Measurements from ENCODE around the gene CDV3. TPM values are rescaled to one million over a fixed set of nuclear protein-coding genes. Genes with fewer than 3 reads are reported as not detected.

CDV3 gene
- total RNA-seq, 2 experiments from 2014 or later = 204 to 221 TPM

DNA sequence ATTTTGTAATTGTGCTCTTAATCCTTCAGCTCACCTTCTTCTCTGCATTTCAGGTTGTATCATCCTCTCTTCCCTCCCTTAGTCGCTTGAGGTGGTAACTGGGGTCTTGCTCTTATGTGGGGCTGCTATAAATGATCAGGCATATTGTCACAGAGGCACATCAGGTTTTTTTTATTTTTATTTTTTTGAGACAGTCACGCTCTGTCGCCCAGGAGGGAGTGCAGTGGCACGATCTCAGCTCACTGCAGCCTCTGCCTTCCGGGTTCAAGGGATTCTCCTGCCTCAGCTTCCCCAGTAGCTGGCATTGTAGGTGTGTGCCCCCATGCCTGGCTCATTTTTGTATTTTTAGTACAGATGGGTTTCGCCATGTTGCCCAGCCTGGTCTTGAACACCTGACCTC lies 9.9 kb downstream of the CDV3 start:
- ChIA-PET CTCF (interaction anchor here (0.6 to 1.7 kb wide), 3 partner anchors 10 to 105 kb away, joined by 3 to 5 read pairs (median 3); partner anchors contain the start of gene CDV3), POLR2A (interaction anchor here (1.8 kb wide), 1 partner anchor 10 kb away, joined by 4 read pairs; the partner anchor contains the start of gene CDV3)
- intact Hi-C loops (cut with DNase I, micrococcal nuclease) = loop anchor here in 1 of 2 experiments (10.0 kb wide), 1 partner anchor 61 kb away; no protein-coding TSS in a partner anchor
- no peaks in the 10 kb centered on the region for H3K27me3 Mint-ChIP-seq
- H3K36me3 Mint-ChIP-seq (ENCODE audit: low read depth) = peaks cover 73% of the 10 kb centered on the region
- peaks cover 46% of the 10 kb centered on the region for H3K4me1 Mint-ChIP-seq
- peak overlapping the region; percentile 77 for H3K27ac Mint-ChIP-seq
- H3K9me3 Mint-ChIP-seq (ENCODE audit: low read depth) = no peaks in the 10 kb centered on the region
- no peak for DNase-seq
- no peak for ATAC-seq
- no peak overlapping the region for H3K4me3 Mint-ChIP-seq

DNA sequence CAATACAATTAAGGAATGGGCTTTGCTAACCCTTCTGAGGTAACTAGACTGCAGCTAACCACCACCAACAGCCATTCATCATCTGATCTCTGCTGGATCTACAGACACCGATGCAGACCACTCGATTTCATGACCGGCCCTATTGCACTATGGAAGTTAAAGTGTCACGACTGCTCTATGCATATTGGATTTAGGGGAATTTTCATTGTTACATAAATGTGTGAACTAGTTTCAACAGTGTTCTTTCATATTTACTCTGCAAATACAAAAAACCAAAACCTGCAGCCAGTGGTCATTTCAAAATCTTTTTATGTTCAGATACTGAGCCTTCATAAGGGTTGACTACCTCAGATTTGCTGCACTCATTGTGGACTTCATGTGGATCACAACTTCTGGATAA lies 14.5 kb downstream of the CDV3 start:
- intact Hi-C loops (cut with DNase I, micrococcal nuclease) = loop anchor here in 1 of 2 experiments (10.0 kb wide), 1 partner anchor 57 kb away; no protein-coding TSS in a partner anchor
- ATAC-seq (peak; percentile 25), DNase-seq (no peak)
- Mint-ChIP-seq H3K27me3 (no peaks in the 10 kb centered on the region), H3K9me3 (ENCODE audit: low read depth) (no peaks in the 10 kb centered on the region), H3K36me3 (ENCODE audit: low read depth) (peaks cover 53% of the 10 kb centered on the region), H3K27ac (peak overlapping the region; percentile 14), H3K4me1 (peaks cover 30% of the 10 kb centered on the region), H3K4me3 (no peak overlapping the region)
- POLR2A ChIA-PET = interaction anchor here (1.1 to 1.2 kb wide), 2 partner anchors 10 to 12 kb away, joined by 3 read pairs; no protein-coding TSS in a partner anchor
- CTCF ChIA-PET = interaction anchor here (1.0 to 2.5 kb wide), 3 partner anchors 10 to 99 kb away, joined by 3 to 11 read pairs (median 3); no protein-coding TSS in a partner anchor

DNA sequence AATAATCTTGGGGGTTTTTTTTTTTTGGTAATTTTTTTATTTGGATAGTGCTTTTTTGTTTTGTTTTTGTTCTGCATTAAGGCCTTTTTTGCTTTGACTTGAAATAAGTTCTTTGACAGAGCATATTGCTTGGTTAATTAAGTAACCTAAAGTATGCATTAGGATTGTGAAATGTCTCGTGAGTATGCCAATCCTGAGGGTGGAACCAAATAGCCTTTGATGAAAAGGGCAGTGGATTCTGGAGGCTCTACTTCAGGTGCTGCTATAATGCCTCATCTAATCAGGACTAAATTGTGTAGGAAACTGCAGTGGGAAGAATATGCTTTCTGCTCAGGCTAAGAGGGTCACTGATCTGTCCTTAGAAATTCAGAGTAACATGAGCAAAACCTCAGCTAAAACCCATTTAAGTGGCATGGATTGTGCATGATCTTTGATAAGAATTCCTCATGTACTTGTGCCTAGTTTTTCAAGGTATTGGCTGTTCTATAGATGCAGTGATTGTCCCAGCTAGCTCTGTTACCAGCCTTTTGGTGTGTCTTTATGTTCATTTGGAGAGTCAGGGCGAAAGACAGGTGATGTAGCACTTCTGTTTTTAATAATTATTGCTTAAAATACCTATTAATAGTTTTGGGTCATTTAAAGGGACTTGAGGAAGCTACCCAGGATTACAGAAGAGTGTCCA lies 15.4 kb downstream of the CDV3 start:
- H3K9me3 Mint-ChIP-seq (ENCODE audit: low read depth) = no peaks in the 10 kb centered on the region
- DNase-seq = no peak
- H3K36me3 Mint-ChIP-seq (ENCODE audit: low read depth) = peaks cover 45% of the 10 kb centered on the region
- CTCF ChIA-PET = interaction anchor here (1.5 to 2.5 kb wide), 2 partner anchors 9 to 11 kb away, joined by 3 to 11 read pairs; no protein-coding TSS in a partner anchor
- no peak overlapping the region for H3K27ac Mint-ChIP-seq
- no peak overlapping the region for H3K4me3 Mint-ChIP-seq
- intact Hi-C loops (cut with DNase I, micrococcal nuclease) = loop anchor here in 1 of 2 experiments (10.0 kb wide), 1 partner anchor 56 kb away; no protein-coding TSS in a partner anchor
- H3K27me3 Mint-ChIP-seq = no peaks in the 10 kb centered on the region
- H3K4me1 Mint-ChIP-seq = peaks cover 30% of the 10 kb centered on the region
- ATAC-seq = no peak
- POLR2A ChIA-PET = no interaction called here

DNA sequence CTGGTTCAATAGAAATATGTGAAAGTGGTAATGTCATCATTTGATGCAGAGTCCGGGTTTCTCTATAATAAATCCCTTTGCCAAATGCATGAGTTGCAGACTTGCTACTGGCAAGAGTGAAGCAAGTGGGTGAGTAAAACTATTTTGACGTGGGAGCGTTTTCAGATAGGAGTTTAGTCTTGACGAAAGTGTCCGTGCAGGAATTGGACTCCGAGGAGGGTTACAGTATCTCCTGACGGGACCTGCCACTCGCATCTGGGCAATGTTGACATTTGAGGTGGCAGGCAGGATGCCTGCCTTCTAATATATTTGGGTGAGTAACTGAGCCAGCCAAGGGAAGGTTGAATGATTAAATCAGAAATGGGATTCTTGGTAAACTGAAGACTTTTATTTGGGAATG lies 16.0 kb downstream of the CDV3 start:
- no peak for ATAC-seq
- DNase-seq = no peak
- Mint-ChIP-seq H3K27ac (peak overlapping the region; percentile 63), H3K4me3 (no peak overlapping the region), H3K4me1 (peaks cover 30% of the 10 kb centered on the region), H3K36me3 (ENCODE audit: low read depth) (peaks cover 44% of the 10 kb centered on the region), H3K27me3 (no peaks in the 10 kb centered on the region), H3K9me3 (ENCODE audit: low read depth) (no peaks in the 10 kb centered on the region)
- CTCF ChIA-PET = no interaction called here
- intact Hi-C loops (cut with DNase I, micrococcal nuclease) = loop anchor here in 1 of 2 experiments (10.0 kb wide), 1 partner anchor 55 kb away; no protein-coding TSS in a partner anchor
- POLR2A ChIA-PET = no interaction called here

DNA sequence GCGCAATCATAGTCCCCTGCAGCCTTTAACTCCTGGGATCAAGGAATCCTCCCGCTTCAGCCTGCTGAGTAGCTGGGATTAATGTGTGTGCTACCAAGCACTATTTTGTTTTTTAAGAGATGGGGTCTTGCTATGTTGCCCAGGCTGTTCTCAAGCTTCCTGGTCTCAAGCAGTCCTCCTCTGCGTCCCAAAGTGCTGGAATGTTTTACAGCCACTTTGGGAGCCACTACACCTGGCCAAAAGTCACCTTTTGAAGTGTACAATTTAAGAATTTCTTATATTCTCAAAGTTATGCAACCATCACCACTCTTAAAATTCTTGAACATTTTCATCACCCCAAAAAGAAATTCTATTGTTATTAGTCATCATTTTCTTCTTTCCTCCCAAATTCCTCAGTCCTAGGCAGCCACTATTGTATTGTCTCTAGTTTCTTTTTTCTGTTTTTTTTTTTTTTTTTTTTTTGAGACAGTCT lies 17.8 kb downstream of the CDV3 start:
- H3K9me3 Mint-ChIP-seq (ENCODE audit: low read depth) = no peaks in the 10 kb centered on the region
- DNase-seq (no peak), ATAC-seq (no peak)
- peaks cover 33% of the 10 kb centered on the region for H3K36me3 Mint-ChIP-seq (ENCODE audit: low read depth)
- no peak overlapping the region for H3K27ac Mint-ChIP-seq
- CTCF ChIA-PET = interaction anchor here (0.6 to 0.8 kb wide), 2 partner anchors 13 to 100 kb away, joined by 3 to 5 read pairs; no protein-coding TSS in a partner anchor
- intact Hi-C loops (cut with DNase I, micrococcal nuclease) = no loop called here
- H3K4me1 Mint-ChIP-seq = peaks cover 38% of the 10 kb centered on the region
- POLR2A ChIA-PET = no interaction called here
- H3K4me3 Mint-ChIP-seq = no peak overlapping the region
- H3K27me3 Mint-ChIP-seq = no peaks in the 10 kb centered on the region

DNA sequence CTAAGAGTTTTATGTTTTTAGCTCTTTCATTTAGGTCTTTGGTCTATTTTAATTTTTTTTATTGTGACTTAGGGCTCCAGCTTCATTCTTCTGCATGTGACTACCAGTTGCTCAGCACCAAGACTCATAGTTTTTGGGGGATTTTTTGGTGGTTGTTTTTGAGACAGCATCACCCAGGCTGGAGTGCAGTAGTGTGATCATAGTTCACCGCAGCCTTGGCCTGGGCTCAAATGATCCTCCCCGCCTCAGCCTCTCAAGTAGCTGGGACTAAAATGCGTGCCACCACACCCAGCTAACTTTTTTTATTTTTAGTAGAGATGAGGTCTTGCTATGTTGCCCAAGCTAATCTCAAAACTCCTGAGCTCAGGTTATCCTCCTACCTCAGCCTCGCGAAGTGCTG lies 19.4 kb downstream of the CDV3 start:
- ATAC-seq (peak; percentile 17), DNase-seq (no peak)
- intact Hi-C loops (cut with DNase I, micrococcal nuclease) = loop anchor here in 1 of 2 experiments (2.0 kb wide), 1 partner anchor 18 kb away; no protein-coding TSS in a partner anchor
- no peaks in the 10 kb centered on the region for H3K27me3 Mint-ChIP-seq
- peaks cover 37% of the 10 kb centered on the region for H3K4me1 Mint-ChIP-seq
- ChIA-PET CTCF (interaction anchor here (0.8 to 0.9 kb wide), 2 partner anchors 14 to 102 kb away, joined by 3 to 4 read pairs; no protein-coding TSS in a partner anchor), POLR2A (no interaction called here)
- no peak overlapping the region for H3K4me3 Mint-ChIP-seq
- H3K9me3 Mint-ChIP-seq (ENCODE audit: low read depth) = no peaks in the 10 kb centered on the region
- H3K27ac Mint-ChIP-seq = no peak overlapping the region
- peaks cover 26% of the 10 kb centered on the region for H3K36me3 Mint-ChIP-seq (ENCODE audit: low read depth)

DNA sequence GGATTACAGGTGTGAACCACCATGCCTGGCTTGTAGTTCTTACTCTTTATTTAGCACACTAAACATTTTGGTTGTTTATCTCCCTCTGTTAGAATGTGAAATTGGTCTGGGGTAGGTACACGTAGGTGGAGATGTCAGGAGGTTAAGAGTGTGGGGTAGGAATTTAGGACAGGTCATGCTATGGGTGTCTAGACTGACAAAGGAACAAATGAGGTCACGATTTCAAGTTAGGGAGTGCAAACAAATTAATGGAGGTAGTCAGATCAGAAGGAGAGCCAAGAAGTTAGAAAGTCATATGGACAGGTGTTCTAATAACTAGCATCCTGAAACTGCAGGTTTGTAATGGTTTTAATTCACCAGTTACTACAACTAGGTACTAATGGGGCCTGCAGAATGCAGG lies 19.8 kb downstream of the CDV3 start:
- ChIA-PET POLR2A (no interaction called here), CTCF (interaction anchor here (0.9 kb wide), 1 partner anchor 15 kb away, joined by 4 read pairs; no protein-coding TSS in a partner anchor)
- H3K4me1 Mint-ChIP-seq = peaks cover 33% of the 10 kb centered on the region
- ATAC-seq (no peak), DNase-seq (no peak)
- peaks cover 24% of the 10 kb centered on the region for H3K36me3 Mint-ChIP-seq (ENCODE audit: low read depth)
- H3K4me3 Mint-ChIP-seq = no peak overlapping the region
- H3K9me3 Mint-ChIP-seq (ENCODE audit: low read depth) = no peaks in the 10 kb centered on the region
- H3K27ac Mint-ChIP-seq = peak overlapping the region; percentile 38
- intact Hi-C loops (cut with DNase I, micrococcal nuclease) = loop anchor here in 1 of 2 experiments (2.0 kb wide), 1 partner anchor 18 kb away; no protein-coding TSS in a partner anchor
- no peaks in the 10 kb centered on the region for H3K27me3 Mint-ChIP-seq

DNA sequence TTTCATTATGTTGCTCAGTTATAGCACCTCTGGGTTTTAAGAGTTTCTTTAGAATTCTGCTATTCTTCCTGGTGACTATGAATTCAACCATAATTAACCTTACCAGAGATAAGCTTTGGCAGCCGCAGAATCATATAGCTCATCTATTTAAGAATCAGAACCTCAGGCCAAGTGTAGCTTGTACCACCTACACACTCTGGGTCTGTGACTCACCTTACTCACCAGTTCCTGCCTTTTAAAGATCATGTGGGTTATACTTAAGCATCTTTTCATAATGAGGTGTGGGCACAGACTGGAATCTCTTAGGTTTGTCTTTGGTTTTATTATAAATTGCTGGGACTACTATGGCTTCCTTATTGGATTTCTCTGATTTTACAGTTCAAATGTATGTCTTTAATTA lies 21.9 kb downstream of the CDV3 start:
- peak; percentile 58 for DNase-seq

DNA sequence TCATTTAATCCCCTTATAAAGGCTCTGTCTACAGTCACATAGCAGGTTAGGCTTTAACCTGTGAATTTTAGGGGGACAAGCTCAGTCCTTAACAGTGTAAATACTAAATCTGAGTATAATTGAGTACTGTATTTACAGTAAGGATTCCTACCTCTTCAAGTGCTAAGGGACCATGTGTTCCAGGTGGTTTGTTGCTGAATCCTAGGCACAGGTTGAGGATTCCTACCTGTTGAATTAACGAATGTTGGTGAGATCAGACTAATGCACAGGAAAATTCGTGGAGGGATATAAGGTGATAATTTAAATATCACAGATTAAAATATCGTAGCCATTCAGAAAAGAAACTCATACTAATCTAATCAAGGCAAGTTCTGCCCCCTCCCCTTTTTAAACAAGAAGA lies 24.9 kb downstream of the CDV3 start:
- Mint-ChIP-seq H3K27ac (no peak overlapping the region), H3K9me3 (ENCODE audit: low read depth) (no peaks in the 10 kb centered on the region), H3K36me3 (ENCODE audit: low read depth) (peaks cover 26% of the 10 kb centered on the region), H3K27me3 (no peaks in the 10 kb centered on the region), H3K4me1 (peaks cover 22% of the 10 kb centered on the region), H3K4me3 (no peak overlapping the region)
- POLR2A ChIA-PET = no interaction called here
- CTCF ChIA-PET = no interaction called here
- intact Hi-C loops (cut with DNase I, micrococcal nuclease) = no loop called here
- no peak for DNase-seq
- ATAC-seq = no peak

More for the DNA sequence above, 21.9 kb downstream of the CDV3 start:
- Mint-ChIP-seq H3K27me3 (no peaks in the 10 kb centered on the region), H3K36me3 (ENCODE audit: low read depth) (peaks cover 9% of the 10 kb centered on the region), H3K4me1 (peaks cover 32% of the 10 kb centered on the region), H3K9me3 (ENCODE audit: low read depth) (no peaks in the 10 kb centered on the region), H3K4me3 (no peak overlapping the region), H3K27ac (peak overlapping the region; percentile 24)
- peak; percentile 95 for ATAC-seq
- intact Hi-C loops (cut with DNase I, micrococcal nuclease) = no loop called here
- ChIA-PET POLR2A (interaction anchor here (0.6 to 1.8 kb wide), 5 partner anchors 9 to 170 kb away, joined by 3 to 24 read pairs (median 3); partner anchors contain the start of gene CDV3), CTCF (interaction anchor here (0.6 to 1.7 kb wide), 7 partner anchors 10 to 869 kb away, joined by 3 to 8 read pairs (median 3); no protein-coding TSS in a partner anchor)

DNA sequence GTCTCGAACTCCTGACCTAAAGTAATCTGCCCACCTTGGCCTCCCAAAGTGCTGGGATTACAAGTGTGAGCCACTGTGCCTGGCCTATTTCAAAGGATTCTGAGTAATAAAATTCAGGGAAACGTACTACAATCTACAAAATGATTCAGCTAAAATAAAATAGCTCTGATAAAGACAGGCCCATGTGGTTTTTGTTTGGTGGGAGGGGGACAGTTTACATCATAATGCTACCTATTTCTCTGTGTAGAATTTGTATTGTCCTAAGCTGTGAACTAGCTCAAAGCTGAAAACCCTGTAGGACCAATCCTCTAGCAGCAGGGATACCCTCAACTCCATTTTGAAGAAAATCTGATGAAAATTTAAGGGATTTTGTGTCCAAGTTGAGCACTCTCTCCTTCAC lies 25.8 kb downstream of the CDV3 start:
- no peaks in the 10 kb centered on the region for H3K9me3 Mint-ChIP-seq (ENCODE audit: low read depth)
- H3K27me3 Mint-ChIP-seq = no peaks in the 10 kb centered on the region
- H3K36me3 Mint-ChIP-seq (ENCODE audit: low read depth) = peaks cover 28% of the 10 kb centered on the region
- peaks cover 22% of the 10 kb centered on the region for H3K4me1 Mint-ChIP-seq
- ATAC-seq = no peak
- no peak for DNase-seq
- intact Hi-C loops (cut with DNase I, micrococcal nuclease) = no loop called here
- ChIA-PET CTCF (no interaction called here), POLR2A (interaction anchor here (1.1 kb wide), 1 partner anchor 91 kb away, joined by 3 read pairs; no protein-coding TSS in a partner anchor)
- H3K4me3 Mint-ChIP-seq = no peak overlapping the region
- no peak overlapping the region for H3K27ac Mint-ChIP-seq

DNA sequence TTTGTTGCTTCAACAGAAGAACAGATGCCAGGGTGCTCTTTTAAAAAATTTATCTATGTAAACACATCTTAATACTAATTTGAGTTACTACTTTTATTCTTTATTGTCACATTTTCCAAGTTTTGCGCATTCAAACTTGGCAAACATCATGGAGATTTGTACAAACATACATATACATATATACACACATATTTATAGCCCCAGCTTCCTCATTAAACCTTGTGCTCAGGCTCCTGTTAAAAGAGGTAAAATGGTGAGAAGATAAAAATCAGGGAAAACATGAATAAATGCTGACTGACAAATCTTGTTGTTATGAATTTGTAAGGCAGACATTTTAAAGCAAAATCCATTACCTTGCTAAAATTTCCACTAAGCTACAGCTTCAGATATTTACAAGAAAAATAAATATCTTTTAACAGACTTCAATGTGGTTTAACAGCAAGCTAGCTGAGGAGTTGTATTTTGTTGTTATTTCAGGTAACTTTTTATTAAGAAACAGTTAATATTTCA lies 27.1 kb downstream of the CDV3 start:
- Mint-ChIP-seq H3K27me3 (no peaks in the 10 kb centered on the region), H3K4me3 (no peak overlapping the region), H3K4me1 (peaks cover 12% of the 10 kb centered on the region), H3K9me3 (ENCODE audit: low read depth) (no peaks in the 10 kb centered on the region), H3K27ac (no peak overlapping the region), H3K36me3 (ENCODE audit: low read depth) (peaks cover 31% of the 10 kb centered on the region)
- ChIA-PET POLR2A (interaction anchor here (0.6 to 1.1 kb wide), 2 partner anchors 44 to 112 kb away, joined by 3 read pairs; no protein-coding TSS in a partner anchor), CTCF (interaction anchor here (1.0 kb wide), 1 partner anchor 23 kb away, joined by 3 read pairs; no protein-coding TSS in a partner anchor)
- DNase-seq = no peak
- intact Hi-C loops (cut with DNase I, micrococcal nuclease) = no loop called here
- no peak for ATAC-seq

Measured in activated CD4-positive, alpha-beta T cell treated with anti-CD3 and anti-CD28 coated beads for 36 hours (primary cell).